GM13976 (cell line): Measurements from ENCODE around the gene FAM20C.

ENCODE experiments used
- DNase-seq: peaks from one replicate; pipeline ENCODE4 v3.0.0; 2012; ENCODE audit warnings: low spot score
- in situ Hi-C: fragments of 300-500 bp; cut with MboI; formaldehyde crosslinking; loops from one replicate; pipeline ENCODE4 v1.12.0; 2022; ENCODE audit warnings: low sequenced_read_pairs, mixed read lengths, inconsistent platforms; ENCODE audit not compliant: unreplicated experiment
- TF ChIP-seq, protein P1 (sequence below): IDR thresholded peaks from 2 replicates; pipeline ENCODE4 v1.5.1; 2012; ENCODE audit warnings: borderline replicate concordance, mild to moderate bottlenecking; ENCODE audit not compliant: insufficient read depth; ENCODE audit errors: extremely low read depth, missing control alignments, control extremely low read depth

FAM20C gene

DNA sequence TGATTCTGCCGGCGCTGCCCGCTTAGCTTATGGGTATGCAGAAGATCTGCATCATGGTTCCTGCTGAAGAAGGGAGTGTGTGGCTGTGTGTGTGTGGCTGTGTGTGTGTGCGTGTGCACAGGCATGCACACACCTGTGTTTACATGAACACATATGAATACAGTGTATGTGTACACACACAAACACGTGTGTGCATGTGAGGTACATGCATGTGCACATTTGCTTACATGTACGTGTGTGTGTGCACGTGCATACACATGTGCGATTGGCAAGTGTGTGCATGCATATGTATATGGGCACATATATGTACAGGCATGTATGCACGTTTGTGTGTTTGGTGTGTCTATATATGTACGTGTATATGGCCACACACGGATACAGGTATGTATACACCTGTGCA is 16.4 kb upstream of the FAM20C start:
- TF ChIP-seq, protein P1, sequence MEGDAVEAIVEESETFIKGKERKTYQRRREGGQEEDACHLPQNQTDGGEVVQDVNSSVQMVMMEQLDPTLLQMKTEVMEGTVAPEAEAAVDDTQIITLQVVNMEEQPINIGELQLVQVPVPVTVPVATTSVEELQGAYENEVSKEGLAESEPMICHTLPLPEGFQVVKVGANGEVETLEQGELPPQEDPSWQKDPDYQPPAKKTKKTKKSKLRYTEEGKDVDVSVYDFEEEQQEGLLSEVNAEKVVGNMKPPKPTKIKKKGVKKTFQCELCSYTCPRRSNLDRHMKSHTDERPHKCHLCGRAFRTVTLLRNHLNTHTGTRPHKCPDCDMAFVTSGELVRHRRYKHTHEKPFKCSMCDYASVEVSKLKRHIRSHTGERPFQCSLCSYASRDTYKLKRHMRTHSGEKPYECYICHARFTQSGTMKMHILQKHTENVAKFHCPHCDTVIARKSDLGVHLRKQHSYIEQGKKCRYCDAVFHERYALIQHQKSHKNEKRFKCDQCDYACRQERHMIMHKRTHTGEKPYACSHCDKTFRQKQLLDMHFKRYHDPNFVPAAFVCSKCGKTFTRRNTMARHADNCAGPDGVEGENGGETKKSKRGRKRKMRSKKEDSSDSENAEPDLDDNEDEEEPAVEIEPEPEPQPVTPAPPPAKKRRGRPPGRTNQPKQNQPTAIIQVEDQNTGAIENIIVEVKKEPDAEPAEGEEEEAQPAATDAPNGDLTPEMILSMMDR = no peak
- DNase-seq = no peak
- in situ Hi-C loops = no loop called here

DNA sequence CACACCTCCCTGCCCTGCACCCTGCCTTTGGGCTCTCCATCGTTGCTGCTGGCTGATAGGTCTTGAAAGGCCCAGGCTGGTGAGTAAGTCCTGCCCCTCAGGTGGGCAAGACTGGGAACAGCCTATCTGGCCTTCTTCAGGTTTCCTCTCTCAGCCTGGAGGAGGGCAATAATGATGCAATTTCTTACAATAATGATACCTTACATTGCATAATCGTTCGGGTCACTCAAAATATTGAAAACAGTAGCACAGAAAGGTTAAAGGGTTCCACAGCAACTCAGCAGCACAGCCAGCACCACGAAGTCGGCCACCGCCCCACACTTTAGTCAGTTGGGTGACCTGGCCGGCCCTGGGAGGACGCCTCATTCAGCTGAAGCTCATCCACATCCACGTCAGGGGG is 16.0 kb upstream of the FAM20C start:
- TF ChIP-seq, protein P1 = no peak
- DNase-seq = no peak
- in situ Hi-C loops = no loop called here

DNA sequence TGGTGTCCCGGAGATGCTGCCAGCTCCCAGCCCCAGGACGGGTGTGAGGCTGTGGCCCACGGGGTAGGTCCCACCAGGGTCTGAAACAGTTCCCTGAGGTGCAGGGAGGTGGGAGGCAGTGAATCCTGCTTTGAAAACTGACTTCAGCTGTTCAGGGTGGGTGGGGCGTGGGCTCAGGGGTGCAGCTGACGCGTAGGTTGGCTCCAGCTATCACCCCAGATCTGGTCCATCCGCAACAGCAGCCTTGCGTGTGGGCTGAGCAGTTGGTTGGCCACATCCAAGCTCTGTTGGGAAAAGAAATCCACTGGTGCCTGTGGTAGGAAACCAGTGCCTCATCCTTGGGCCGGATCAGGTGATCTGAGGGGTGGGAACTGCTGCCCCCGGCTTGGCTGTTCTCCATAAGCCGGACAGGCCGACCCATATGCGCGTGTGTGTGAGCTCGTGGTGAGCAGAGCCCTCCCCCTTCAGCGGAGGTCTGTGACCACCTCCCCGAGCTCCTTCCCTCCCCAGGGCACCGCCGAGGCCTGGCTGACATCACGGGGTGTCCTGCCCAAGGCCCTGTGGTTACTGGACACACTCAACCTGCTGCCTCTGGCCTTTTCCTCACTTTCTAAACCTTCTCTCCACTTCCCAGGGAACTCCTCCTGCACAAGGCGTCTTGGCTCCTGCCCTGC is 15.4 kb upstream of the FAM20C start:
- TF ChIP-seq, protein P1 = no peak
- in situ Hi-C loops = no loop called here
- DNase-seq = no peak

DNA sequence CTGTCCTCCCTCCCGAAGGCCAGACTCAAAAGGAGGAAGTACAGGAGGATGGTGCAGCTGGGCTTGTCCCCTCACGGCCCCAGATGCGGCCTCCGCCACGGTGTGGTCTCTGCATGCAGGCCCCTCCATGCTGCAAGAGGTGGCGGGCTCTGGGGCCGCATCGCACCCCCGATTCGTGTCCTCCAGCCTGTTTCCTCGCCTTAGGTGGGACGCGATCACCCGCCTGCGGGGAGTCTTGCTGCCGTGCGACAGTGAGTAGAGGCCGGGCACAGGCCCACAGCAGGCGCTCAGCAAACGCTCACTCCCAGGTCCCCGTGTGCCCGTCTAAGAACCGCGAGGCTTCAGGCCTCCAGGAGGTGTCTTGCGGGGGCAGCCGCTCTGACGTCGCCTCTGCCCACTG is 13.9 kb upstream of the FAM20C start:
- in situ Hi-C loops = no loop called here
- TF ChIP-seq, protein P1 = no peak

DNA sequence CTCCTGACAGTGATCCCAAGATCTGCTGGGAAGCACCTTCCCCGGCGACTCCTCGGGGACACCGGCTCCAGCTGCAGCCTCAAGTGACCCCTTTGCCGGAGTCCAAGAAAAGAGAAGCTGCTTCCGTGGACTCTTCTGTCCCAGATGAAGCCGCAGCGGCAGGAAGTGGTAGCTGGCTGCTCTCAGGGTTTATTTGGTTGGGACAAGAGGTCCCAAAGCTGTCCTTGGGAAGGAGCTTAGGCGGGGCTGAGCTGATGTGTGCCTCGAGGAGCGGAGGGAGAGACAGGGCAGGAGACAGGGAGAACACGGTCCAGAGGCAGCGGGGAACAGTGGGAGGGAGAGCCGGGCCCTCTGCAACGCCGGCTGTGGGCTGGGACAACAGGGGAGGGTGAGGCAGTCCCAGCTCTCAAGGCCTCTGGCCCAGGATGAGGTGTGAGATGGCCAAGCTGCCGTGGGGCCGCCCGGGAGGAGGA is 13.1 kb upstream of the FAM20C start:
- no peak for DNase-seq
- TF ChIP-seq, protein P1 = no peak
- in situ Hi-C loops = no loop called here

More for the DNA sequence above, 13.9 kb upstream of the FAM20C start:
- DNase-seq = no peak

DNA sequence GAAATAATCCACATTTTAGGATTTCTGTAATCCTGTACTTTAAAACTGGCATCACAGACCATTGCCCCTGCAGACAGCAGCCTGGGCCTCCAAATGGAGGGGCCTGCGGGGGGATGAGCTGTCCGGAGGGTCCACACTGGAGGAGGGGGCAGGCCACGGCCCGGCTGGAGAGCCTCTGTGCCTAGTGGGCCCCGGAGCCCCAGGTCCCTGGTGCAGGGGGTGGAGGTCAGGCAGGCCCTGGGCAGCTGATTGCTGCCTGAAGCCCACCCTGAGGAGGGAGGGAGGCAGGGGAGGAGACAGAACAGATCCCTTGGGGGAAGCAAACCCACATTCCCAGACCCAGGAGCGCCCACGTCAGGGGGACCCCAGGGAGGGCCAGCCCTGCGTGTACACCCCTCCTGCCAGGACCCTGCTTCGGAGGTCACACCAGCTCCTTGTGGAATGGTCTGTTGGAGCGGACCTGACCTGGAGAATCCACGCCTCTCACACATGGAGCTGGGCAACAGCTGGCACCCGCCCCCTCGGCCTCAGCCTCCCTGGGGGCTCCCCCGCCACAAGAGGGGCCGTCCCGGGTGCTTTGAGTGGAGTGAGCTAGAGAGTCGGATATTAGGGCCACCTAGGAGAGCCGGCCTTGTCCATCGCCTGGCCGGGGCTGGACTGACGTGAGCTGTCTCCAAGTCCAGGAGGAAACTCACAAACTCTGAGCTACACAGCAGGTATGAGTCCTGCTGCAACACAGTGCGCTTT is 12.2 kb upstream of the FAM20C start:
- in situ Hi-C loops = no loop called here
- no peak for DNase-seq
- TF ChIP-seq, protein P1 = no peak
